ENCODE measurements around the gene C3orf62.
A peak's percentile ranks its signal among the peaks of the same experiment; 100 is the strongest.

C3orf62 gene

GRCh38 chr3:49276475-49277382, at the start of gene C3orf62:
Gene C3orf62 (minus strand): TSS chr3:49277232. CDS start chr3:49276872, 360 bp downstream.
- DNase-seq = peak; percentile 60

GRCh38 chr3:49324768-49325167, 47.7 kb upstream of the C3orf62 start:
- DNase-seq = no peak

GRCh38 chr3:49316696-49317457, 39.8 kb upstream of the C3orf62 start:
- DNase-seq = no peak

- no peak for DNase-seq
Observed at GRCh38 chr3:49313896-49314688, 37.1 kb upstream of the C3orf62 start.

- no peak for DNase-seq
Observed at GRCh38 chr3:49311283-49311682, 34.3 kb upstream of the C3orf62 start.

- DNase-seq = no peak
Observed at GRCh38 chr3:49310677-49311076, 33.6 kb upstream of the C3orf62 start.

GRCh38 chr3:49305608-49306007, 28.6 kb upstream of the C3orf62 start:
- DNase-seq = no peak

GRCh38 chr3:49302613-49303012, 25.6 kb upstream of the C3orf62 start:
- DNase-seq = no peak

- DNase-seq = no peak
Observed at GRCh38 chr3:49300595-49300994, 23.6 kb upstream of the C3orf62 start.

GRCh38 chr3:49298511-49298910, 21.5 kb upstream of the C3orf62 start:
- DNase-seq = no peak

- DNase-seq = no peak
Observed at GRCh38 chr3:49296781-49297411, 19.9 kb upstream of the C3orf62 start.

- no peak for DNase-seq
Observed at GRCh38 chr3:49295489-49296058, 18.5 kb upstream of the C3orf62 start.

GRCh38 chr3:49294343-49294742, 17.3 kb upstream of the C3orf62 start:
- DNase-seq = no peak

- no peak for DNase-seq
Observed at GRCh38 chr3:49283997-49284396, 7.0 kb upstream of the C3orf62 start.

GRCh38 chr3:49279376-49279775, 2.3 kb upstream of the C3orf62 start:
- DNase-seq = no peak

GRCh38 chr3:49278548-49278947, 1.5 kb upstream of the C3orf62 start:
- no peak for DNase-seq

- DNase-seq = no peak
Observed at GRCh38 chr3:49277383-49277775, 347 bp upstream of the C3orf62 start.

- DNase-seq = no peak
Observed at GRCh38 chr3:49273825-49274532, 3.1 kb downstream of the C3orf62 start.

GRCh38 chr3:49271047-49271446, 6.0 kb downstream of the C3orf62 start:
- no peak for DNase-seq

GRCh38 chr3:49270156-49270500, 6.9 kb downstream of the C3orf62 start:
- no peak for DNase-seq

GRCh38 chr3:49269443-49270155, 7.4 kb downstream of the C3orf62 start:
- no peak for DNase-seq
